SKM-1 (cell line): Measurements from ENCODE around the gene NR1H3.
"Not testable (repeated sequence)": the region's sequence is repeated elsewhere in the genome, so short reads cannot be mapped to it uniquely, and the experiment has no call there.

Experiments
- DNase-seq: peaks from one replicate; lab custom pipeline; 2025; ENCODE audit not compliant: unreplicated experiment; lab: John Stamatoyannopoulos, UW

The NR1H3 gene

DNA sequence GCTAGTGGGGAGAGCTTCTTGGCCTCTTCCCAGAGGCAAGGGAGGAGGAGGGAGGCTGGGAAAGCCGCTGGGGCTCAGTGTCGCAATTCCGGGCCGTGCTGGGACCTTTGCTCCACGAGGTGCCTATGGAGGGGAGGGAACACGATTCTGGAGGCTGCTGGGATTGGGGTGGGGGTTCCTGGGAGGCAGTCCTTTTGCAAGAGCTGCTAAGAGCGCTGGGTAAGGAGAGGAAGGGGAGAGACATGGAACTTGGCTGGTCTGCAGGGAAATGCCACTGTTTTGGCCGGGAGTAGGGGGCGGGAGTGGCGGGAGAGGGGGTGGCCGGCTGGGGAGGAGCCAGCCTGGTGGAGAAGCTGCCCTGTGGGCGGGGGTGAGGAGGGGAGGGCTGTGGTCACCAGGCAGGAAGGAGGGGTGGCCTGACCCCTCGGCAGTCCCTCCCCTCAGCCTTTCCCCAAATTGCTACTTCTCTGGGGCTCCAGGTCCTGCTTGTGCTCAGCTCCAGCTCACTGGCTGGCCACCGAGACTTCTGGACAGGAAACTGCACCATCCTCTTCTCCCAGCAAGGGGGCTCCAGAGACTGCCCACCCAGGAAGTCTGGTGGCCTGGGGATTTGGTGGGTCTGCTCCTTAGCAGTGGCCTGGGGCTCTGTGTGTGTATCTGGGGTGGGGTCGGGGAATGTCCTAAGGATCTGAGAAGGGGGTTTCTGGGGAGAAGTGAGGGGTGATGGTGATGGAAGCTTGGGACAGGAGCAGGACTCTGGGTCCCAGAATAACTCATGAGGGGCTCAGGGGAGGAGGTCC is at the start of gene NR1H3:
NR1H3 (plus strand) TSS at position 480 of the 800 bp plus-strand sequence. CDS start 1,221 bp downstream, outside the sequence.
- DNase-seq, result peak; percentile 39

- not testable (repeated sequence) for DNase-seq
These were observed 49.7 kb upstream of the NR1H3 start for GRCh38 chr11:47208008-47208552.

DNA sequence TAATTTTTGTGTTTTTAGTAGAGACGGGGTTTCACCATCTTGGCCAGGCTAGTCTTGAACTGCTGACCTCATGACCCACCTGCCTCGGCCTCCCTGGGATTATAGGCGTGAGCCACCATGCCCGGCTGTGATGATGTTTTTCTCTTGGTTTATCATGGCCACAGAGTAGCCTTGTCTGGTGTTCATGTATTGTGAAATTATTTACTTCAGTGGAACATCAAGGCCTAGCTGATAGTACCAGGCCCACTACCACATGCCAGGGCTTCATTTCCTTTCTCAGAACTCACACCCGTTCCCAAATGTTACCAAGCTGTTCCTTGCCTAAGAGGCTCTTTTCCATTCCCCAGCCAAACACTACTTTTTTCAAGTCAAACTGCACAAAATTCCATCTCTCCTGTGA is 49.2 kb upstream of the NR1H3 start:
- no peak for DNase-seq

GRCh38 chr11:47212938-47213337 is 44.9 kb upstream of the NR1H3 start:
- no peak for DNase-seq

DNA sequence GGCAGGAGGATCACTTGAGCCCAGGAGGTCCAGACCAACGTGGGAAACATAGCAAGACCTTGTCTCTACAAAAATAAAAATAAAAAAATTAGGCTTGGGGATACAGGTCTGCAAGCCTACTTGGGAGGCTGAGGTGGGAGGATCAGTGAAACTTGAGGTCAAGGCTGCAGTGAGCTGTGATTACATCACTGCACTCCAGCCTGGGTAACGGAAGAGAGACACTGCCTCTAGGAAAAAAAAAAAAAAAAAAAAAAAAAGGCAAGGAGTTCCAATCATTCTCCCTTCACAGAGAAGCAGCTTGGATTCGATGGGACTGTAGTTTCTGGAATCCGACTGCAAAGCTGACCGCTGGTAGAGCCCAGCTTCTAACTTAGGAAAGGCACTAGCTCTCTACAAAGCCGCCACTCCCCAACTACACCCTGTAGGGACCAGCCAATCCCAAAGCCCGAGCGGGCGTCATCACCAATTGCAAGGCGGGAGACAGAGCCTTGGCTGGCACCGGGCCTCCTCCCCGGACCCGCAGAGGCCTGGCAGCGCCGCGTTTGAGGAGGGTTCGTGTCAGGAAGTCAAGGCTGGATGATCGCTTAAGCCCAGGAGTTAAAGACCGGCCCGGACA is 43.7 kb upstream of the NR1H3 start:
- DNase-seq, result peak; percentile 73

DNA sequence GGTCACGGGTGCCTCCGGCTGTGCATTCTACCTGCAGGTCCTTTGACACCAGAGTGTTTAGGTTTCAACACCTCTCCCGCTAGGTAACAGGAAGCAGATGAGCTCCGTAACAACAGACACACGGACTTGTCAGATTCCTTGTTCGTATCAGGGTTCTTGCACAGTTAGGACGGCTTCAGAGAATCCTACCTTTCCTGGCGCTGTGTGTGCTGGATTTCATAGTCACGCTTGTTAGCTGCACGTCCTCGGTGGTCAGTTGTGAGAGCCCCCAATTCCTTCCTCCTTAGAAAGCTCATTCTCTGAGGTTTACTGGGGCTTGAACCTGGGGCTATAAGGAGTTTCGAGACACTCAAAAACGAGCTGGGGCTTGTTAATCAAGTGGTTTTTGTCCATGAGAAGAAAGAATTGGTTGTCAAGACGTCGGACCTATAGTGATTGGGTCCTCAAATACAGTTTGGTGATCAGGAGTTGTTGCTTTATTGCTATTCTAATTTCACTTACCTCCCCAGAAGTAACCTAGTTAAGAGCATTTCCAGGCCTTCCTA is 42.4 kb upstream of the NR1H3 start:
- DNase-seq, result no peak

- DNase-seq, result no peak
These were observed 41.5 kb upstream of the NR1H3 start for GRCh38 chr11:47216121-47216798.

GRCh38 chr11:47220401-47220821 is 37.4 kb upstream of the NR1H3 start:
- DNase-seq, result no peak

DNA sequence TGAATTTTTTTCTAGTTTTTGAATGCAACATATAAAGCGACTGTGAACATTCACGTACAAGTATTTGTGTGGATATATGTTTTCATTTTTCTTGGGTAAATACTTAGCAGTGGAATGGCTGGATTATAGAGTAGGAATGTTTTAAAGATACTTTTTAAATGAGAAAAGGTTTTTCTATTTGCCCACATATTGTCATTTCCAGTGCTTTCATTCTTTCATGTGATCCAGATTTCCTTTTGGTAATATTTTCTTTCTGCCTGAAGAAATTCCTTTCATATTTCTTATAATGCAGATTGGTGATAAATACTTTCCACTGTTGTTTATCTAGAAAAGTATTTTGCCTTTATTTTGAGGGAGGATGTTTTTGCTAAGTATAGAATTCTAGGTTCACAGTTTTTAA is 35.1 kb upstream of the NR1H3 start:
- no peak for DNase-seq

DNA sequence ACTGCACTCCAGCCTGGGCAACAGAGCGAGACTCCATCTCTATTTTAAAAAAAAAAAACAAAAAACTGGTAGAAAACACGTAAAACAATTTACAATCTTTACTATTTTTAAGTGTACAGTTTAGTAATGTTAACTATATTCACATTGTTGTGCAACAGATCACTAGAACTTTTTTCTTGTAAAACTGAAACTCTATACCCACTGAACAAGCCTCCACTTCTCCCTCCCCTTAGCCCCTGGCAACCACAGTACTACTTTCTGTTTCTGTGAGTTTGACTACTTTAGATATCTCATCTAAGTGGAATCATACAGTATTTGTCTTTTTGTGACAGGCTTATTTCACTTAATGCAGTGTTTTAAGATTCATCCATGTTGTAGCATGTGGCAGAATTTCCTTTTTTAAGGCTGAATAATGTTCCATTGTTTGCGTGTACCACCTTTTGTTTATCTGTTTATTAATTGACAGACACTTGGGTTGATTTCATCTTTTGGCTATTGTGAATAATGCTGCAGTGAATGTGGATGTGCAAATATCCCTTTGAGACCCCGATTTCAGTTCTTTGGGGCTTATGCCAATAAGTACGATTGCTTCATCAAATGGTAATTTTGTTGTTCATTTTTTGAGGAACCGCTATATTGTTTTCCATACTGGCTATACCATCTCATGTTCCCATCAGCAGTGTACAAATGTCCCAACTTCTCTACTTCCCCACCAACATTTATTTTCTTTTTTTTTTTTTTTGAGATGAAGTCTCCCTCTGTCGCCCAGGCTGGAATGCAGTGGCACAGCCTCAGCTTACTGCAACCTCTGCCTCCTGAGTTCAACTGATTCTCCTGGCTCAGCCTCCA is 32.0 kb upstream of the NR1H3 start:
- no peak for DNase-seq

DNA sequence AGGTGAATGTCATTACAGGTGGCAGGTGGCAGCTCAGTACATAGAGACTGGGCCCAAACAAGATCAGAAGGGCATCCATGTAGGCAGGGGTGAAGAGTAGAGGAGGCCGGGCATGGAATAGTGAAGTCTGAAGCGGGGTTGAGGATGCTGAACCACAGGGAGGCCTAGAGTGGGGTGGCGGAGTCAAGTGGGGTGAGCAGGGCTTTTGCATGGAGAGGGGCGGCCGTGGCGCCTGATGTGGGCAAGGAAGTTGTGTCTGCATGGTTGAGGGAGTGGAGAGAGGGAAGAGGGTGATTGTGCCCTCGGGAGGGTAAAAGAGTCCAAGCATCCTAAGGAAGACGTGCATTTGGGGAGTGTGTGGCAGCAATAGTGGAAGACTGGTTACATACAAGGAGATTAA is 28.6 kb upstream of the NR1H3 start:
- no peak for DNase-seq

DNA sequence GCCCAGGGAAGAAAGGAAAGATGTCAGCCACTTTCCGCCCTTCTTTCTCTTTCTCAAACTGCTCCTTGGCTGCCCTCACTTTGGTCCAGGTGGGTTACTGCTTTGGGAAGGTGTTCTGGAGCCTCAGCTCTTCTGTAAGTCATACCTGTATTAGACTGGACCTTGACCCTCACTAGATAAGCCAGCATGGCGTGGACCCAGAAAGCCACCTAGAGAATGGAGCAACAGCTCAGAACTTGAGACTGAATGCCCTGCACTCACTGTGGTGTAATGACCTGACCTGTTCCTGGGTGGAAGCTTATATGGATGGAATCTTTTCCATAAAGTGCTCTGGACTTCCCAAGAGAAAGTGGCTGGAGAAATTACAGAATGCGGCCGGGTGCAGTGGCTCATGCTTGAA is 24.7 kb upstream of the NR1H3 start:
- DNase-seq, result no peak

GRCh38 chr11:47233989-47234668 is 23.7 kb upstream of the NR1H3 start:
- no peak for DNase-seq

DNA sequence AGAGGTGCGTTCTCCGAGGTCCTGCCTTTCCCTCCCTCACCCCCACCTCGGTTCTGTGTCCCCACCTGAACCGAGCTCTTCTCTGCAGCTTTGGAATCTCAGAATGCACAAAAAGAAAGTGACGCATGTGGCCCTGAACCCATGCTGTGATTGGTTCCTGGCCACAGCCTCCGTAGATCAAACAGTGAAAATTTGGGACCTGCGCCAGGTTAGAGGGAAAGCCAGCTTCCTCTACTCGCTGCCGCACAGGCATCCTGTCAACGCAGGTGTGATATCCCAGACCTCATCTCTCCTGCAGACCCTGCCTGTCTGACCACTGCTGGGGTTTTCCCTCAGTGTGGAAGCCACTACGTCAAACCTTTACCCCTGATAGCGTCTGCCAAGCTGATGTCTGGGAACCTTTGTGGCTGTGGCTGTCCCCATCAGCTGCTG is 23.1 kb upstream of the NR1H3 start:
- DNase-seq, result no peak

GRCh38 chr11:47235163-47235562 is 22.6 kb upstream of the NR1H3 start:
- DNase-seq, result no peak

DNA sequence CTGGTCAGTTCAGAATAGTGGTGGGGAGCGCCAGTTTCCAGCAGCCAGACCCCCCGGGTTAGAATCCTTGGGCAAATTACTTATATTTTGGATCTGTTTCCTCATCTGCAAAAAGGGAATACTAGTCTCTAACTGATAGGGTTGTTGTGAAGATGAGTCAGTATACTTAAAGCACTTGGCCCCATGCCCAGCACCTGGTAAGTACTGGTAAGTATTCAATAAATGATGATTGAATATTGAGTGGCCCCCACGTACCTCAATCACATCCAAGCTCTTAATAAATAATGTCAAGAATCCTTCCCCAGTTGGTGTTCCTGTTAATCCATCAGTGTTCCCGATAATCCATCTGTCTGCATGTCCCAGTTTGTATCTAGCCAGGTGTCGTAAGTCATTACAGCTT is 21.3 kb upstream of the NR1H3 start:
- DNase-seq, result no peak

- DNase-seq, result no peak
These were observed 17.9 kb upstream of the NR1H3 start for GRCh38 chr11:47239852-47240251.

GRCh38 chr11:47241841-47242301 is 15.9 kb upstream of the NR1H3 start:
- DNase-seq, result no peak

DNA sequence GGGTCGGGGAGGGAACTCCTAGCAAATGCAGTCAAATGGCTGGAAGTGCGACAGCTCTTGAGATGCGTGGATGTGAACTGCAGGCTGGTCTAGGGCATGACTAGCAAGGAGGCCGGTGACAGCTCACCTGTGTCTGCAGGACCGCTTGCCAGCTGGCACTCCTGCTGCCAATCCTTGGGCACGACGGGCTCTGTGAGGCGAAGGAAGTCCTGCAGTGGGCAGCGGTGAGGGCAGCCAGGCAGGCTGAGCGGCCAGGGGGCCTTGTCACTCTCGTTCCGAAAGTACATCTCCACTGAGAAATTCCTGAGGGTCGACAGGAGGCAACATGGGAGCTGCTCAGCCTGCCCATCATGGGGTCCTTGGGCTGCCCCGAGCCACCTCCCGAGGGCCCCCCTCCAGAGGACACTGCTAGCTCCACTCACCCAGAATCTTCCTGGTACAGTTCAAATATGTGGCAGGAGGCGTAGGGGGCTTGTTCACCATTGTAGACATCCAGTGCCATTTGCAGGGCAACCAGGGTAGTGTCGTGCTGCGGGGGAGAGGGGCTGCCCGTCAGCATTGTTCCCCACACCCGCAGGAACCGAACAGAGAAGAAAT is 15.1 kb upstream of the NR1H3 start:
- DNase-seq, result no peak
